Esophagus squamous epithelium (tissue), 4 donors: ENCODE data around the gene KIF5B.

Experiments
- POLR2A ChIP-seq, 4 donors: fragments of 450-650 bp; IDR thresholded peaks; one replicate each; pipeline ENCODE4 v1.6.1; 2017; ENCODE audit warnings: antibody characterized with exemption in 4 of 4, mild to moderate bottlenecking in 4 of 4, moderate library complexity in 3 of 4
- TF ChIP-seq, protein P1 (sequence below), 6 experiments: fragments of 450-650 bp in 4 of 6; fragments of 200-600 bp in 2 of 6; sonication (generic) in 2 of 6; IDR thresholded peaks; one replicate each; pipeline ENCODE4 v1.5.1; 2016 to 2019; ENCODE audit warnings: antibody characterized with exemption in 6 of 6, mild to moderate bottlenecking in 4 of 6, moderate library complexity in 4 of 6

DNA sequence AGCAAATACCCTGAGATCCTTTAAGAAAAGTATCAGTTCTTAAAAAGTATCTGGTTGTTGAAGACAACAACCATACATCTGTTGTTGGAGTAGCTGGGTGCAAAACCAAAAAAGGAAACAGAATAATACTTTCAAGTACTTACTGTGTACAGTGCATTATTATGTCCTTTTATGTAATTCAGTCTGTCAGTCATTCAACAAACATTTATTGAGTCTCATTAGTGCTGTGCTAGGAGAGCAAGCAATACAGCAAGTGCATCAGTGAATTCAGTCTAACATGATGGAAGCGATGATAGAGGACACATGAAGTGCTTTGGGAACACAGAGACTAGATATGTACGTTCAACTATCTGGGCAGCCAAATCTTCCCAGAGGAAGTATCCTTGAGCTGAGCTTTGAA lies 37.4 kb upstream of the KIF5B start:
- TF ChIP-seq, protein P1, sequence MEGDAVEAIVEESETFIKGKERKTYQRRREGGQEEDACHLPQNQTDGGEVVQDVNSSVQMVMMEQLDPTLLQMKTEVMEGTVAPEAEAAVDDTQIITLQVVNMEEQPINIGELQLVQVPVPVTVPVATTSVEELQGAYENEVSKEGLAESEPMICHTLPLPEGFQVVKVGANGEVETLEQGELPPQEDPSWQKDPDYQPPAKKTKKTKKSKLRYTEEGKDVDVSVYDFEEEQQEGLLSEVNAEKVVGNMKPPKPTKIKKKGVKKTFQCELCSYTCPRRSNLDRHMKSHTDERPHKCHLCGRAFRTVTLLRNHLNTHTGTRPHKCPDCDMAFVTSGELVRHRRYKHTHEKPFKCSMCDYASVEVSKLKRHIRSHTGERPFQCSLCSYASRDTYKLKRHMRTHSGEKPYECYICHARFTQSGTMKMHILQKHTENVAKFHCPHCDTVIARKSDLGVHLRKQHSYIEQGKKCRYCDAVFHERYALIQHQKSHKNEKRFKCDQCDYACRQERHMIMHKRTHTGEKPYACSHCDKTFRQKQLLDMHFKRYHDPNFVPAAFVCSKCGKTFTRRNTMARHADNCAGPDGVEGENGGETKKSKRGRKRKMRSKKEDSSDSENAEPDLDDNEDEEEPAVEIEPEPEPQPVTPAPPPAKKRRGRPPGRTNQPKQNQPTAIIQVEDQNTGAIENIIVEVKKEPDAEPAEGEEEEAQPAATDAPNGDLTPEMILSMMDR (IDR thresholded peaks at IDR 0.05): no peak
- TF ChIP-seq POLR2A (IDR thresholded peaks at IDR 0.05): no peak
